ENCODE results near the gene TCF3. TPM values are rescaled to one million over a fixed set of nuclear protein-coding genes. Genes with fewer than 3 reads are reported as not detected.
"Not testable (repeated sequence)": the region's sequence is repeated elsewhere in the genome, so short reads cannot be mapped to it uniquely, and the experiment has no call there.

Gene TCF3
- total RNA-seq, 4 donors from 2014 or later = 23.4 to 299 (median 37.3) TPM

- Histone ChIP-seq H3K9me3 (no peaks in the 10 kb centered on the region), H3K27ac (no peak overlapping the region), H3K4me3 (no peak overlapping the region), H3K4me1 (peaks cover 0 to 22% (median 6%) of the 10 kb centered on the region in 4 donors), H3K27me3 (no peaks in the 10 kb centered on the region), H3K36me3 (peaks cover 0 to 94% (median 6%) of the 10 kb centered on the region in 3 donors)
- WGBS, 2 donors = 89% methylated on average over 18 to 23 of the region's 23 CpGs
- TF ChIP-seq POLR2A (IDR thresholded peaks at IDR 0.05) (no peak), CTCF (IDR thresholded peaks at IDR 0.05) (no peak), EP300 (IDR thresholded peaks at IDR 0.05) (no peak)
- no peak for DNase-seq (ENCODE audit: low spot score in 2 of 2)
These were observed 7.1 kb downstream of the TCF3 start for GRCh38 chr19:1645299-1645698.

- H3K27ac ChIP-seq = no peak overlapping the region
- DNase-seq (ENCODE audit: low spot score in 2 of 2) = no peak
- no peaks in the 10 kb centered on the region for H3K27me3 ChIP-seq
- H3K4me3 ChIP-seq = no peak overlapping the region
- H3K9me3 ChIP-seq = no peaks in the 10 kb centered on the region
- 93 to 94% methylated on average over 12 to 14 of the region's 16 CpGs for WGBS, 2 donors
- H3K36me3 ChIP-seq = peaks cover 0 to 95% (median 6%) of the 10 kb centered on the region in 3 donors
- peaks cover 0 to 11% (median 0%) of the 10 kb centered on the region in 4 donors for H3K4me1 ChIP-seq
- TF ChIP-seq CTCF (IDR thresholded peaks at IDR 0.05) (no peak), EP300 (IDR thresholded peaks at IDR 0.05) (no peak), POLR2A (IDR thresholded peaks at IDR 0.05) (no peak)
These were observed 8.3 kb downstream of the TCF3 start for GRCh38 chr19:1644070-1644469.

- not testable (repeated sequence) for H3K27ac ChIP-seq; H3K4me1 ChIP-seq; H3K27me3 ChIP-seq; H3K4me3 ChIP-seq; H3K9me3 ChIP-seq; DNase-seq (ENCODE audit: low spot score in 2 of 2)
- H3K36me3 ChIP-seq = peaks cover 0 to 92% (median 6%) of the 10 kb centered on the region in 3 donors
- WGBS, 2 donors = 81 to 83% methylated on average over 10 of the region's 10 CpGs
These were observed 11.4 kb downstream of the TCF3 start for GRCh38 chr19:1640893-1641448.

- Histone ChIP-seq H3K4me3 (no peak overlapping the region), H3K27me3 (no peaks in the 10 kb centered on the region), H3K27ac (no peak overlapping the region), H3K9me3 (no peaks in the 10 kb centered on the region), H3K36me3 (peaks cover 0 to 85% (median 6%) of the 10 kb centered on the region in 3 donors), H3K4me1 (no peaks in the 10 kb centered on the region)
- DNase-seq (ENCODE audit: low spot score in 2 of 2) = no peak
- 88 to 95% methylated on average over 32 of the region's 34 CpGs for WGBS, 2 donors
- TF ChIP-seq CTCF (IDR thresholded peaks at IDR 0.05) (no peak), EP300 (IDR thresholded peaks at IDR 0.05) (no peak), POLR2A (IDR thresholded peaks at IDR 0.05) (no peak)
These were observed 15.8 kb downstream of the TCF3 start for GRCh38 chr19:1636325-1637236.

- Histone ChIP-seq H3K27me3 (no peaks in the 10 kb centered on the region), H3K4me3 (no peak overlapping the region), H3K36me3 (peaks cover 0 to 87% (median 8%) of the 10 kb centered on the region in 3 donors), H3K4me1 (no peaks in the 10 kb centered on the region), H3K9me3 (no peaks in the 10 kb centered on the region), H3K27ac (no peak overlapping the region)
- no peak for DNase-seq (ENCODE audit: low spot score in 2 of 2)
- 97 to 98% methylated on average over 5 of the region's 5 CpGs for WGBS, 2 donors
- no peak for TF ChIP-seq EP300 (IDR thresholded peaks at IDR 0.05)
- TF ChIP-seq CTCF (IDR thresholded peaks at IDR 0.05) = no peak
- no peak for TF ChIP-seq POLR2A (IDR thresholded peaks at IDR 0.05)
These were observed 17.5 kb downstream of the TCF3 start for GRCh38 chr19:1634938-1635243.

Data from tibial nerve (tissue), 4 donors.